SKM-1 treated with dmso at 0.1 percent for 144 hours (cell line): ENCODE measurements around the gene HIGD1C.
"Not testable (repeated sequence)": the region's sequence is repeated elsewhere in the genome, so short reads cannot be mapped to it uniquely, and the experiment has no call there.

Experiments used
- DNase-seq: peaks from one replicate; lab custom pipeline; 2025; ENCODE audit not compliant: unreplicated experiment; lab: John Stamatoyannopoulos, UW

Gene HIGD1C

DNA sequence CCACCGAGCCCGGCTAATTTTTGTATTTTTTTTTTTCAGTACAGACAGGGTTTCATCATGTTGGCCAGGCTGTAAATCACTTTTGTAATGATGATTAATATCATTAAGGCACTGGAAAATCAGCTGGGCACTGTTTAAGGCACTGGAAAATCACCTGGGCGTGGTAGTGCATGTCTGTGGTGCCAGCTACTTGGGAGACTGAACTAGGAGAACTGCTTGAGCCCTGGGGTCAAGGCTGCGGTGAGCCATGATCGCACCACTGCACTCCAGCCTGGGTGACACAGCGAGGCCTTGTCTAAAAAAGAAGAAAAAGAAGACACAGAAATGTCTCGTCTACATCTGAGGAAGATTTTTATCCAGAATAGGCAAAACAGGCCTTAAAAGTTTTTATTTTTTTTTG lies 61.1 kb downstream of the HIGD1C start:
- no peak for DNase-seq

GRCh38 chr12:51014467-51014866 lies 62.1 kb downstream of the HIGD1C start:
- DNase-seq = not testable (repeated sequence)

DNA sequence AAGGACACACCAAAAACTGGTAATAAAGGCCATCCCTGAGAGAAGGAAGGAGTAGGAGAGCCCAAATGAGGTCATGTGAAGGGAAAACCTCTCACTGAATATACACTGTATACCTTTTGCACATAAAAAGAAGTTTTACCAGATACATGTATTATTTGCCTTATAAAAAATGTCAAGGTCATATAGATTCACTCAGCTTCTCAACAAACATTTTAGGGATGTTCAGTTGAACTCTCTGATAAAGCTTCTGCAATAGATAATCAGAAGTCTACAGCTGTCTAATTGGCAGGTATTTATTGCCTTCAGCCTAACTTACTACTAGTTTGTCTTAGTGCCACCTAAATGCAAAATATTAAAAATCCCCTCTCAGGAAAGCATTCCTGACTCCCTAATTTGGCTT lies 65.1 kb downstream of the HIGD1C start:
- no peak for DNase-seq

DNA sequence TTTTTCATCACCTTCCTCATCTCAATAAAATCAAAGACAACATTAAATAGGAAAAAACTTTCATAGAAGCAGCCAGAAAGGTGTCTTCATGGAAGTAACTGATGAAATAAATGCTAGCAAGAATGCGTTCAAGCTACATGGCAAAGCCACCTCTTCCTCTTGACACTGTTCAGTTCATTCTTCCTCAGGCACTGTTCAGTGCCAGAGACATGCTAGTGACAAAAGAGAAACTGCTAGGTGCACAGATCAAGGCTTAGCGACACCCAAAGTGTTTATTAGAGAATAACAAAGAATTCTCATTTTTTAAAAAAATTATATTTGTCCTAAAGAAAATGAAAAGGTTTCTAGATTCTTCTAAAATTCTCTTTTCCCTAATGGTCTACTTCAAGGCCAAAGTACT lies 66.6 kb downstream of the HIGD1C start:
- DNase-seq = no peak

DNA sequence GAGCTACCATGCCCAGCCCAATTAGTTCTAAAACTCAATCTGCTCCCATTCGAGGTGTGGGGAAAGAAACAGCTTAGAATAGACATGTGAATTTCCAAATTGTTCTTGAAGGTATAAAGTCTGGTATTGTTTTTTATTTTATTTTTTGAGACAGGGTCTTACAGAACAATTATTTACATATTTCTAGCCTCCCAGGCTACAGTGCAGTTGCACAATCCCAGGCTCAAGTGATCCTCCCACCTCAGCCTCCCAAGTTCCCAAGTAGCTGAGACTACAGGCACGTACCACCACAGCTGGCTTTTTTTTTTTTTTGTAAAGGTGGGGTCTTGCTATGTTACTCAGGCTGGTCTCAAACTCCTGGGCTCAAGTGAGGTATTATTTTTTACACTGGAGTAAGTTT lies 67.6 kb downstream of the HIGD1C start:
- DNase-seq = no peak
